NCI-H510A (cell line): ENCODE data around the gene PLXNB1.

ENCODE experiments used
- DNase-seq: peaks from one replicate; lab custom pipeline; 2025; lab: John Stamatoyannopoulos, UW

The PLXNB1 gene

GRCh38 chr3:48434591-48435222 is 4.8 kb upstream of the PLXNB1 start:
- no peak for DNase-seq

DNA sequence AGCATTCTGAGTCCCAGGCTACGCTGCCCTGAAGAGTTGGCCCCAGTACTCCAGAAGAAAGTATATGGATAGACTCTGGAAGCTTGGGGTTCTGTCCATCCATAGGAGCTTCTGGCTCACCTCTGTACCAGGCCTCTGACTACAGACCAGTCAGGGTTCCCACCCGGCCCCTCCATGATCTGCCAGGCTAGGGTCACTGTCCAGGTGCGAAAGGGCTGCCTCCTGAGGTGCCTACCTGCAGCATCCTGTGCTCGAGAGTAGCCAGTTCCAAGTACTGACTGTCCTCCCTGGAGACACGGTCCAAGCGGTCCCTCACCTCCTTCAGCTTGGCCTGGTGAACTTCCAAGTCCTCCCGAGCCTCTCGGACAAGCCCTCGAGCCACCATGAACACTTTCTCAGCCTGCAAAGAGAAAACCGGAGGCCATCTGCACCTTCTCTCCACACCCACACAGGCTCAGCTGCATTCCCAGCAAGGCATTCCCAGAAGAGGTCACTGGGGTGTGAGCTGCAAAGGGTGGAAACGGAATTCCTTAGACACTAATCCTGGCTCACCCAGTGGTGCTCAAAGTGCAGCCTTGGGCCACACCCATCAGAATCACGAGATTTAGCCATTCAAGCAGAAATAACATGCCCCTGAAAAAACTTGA is 3.7 kb upstream of the PLXNB1 start:
- DNase-seq, result no peak

GRCh38 chr3:48432411-48433371 is 2.8 kb upstream of the PLXNB1 start:
- no peak for DNase-seq

DNA sequence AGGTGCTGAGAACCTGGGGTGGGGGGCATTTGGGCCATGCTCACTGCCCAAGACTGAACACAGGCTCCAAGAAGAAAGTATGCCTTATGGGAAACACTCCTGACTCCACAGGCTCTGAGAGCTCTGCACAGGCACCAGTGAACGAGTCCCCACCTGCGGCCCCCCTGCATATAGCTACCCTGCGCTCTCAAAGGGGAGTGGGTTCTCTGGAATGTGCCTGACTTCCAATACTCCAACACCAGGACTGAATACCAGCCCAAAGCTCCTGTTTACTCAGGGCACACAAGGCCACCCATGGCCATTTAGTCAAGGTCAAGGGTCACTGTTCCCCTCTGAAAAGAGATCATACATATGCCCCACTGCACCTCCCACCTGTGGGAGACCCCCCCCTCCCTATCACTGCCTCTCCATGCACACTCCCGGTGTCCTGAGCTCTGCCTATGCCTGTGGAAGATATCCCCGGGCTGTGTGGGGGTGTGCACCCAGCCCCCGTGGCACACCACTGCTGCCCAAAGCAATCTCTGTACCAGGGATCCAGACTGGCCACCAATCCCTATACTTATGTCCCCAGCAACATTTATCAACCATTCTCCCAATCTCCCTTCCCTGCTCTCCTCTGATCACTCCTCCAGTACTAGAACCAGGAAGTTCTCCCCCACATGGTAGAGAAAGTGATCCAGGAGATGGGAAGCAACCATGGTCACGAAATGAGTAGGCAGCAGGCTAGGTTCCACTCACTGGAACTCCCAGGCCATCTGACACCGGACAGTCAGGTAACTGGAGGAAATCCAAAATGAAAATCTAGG is 1.5 kb upstream of the PLXNB1 start:
- no peak for DNase-seq

DNA sequence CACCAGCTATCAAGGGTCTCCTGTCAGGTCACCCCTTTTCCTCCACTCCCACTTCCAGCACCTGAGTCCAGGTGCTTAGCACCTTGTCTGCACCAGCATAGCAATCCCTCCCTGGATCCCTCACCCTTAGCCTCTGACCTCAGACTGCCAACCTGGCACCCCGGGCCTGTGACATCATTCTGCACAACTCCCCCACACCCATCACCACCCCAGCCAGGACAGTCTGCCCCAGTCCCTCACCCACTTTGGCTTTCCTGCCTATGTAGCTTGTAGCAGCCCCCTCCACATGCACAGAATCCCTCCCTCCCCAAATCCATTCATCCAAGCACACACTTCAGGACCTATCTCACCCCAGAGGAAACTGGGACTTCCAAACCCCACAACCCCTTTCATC is 819 bp upstream of the PLXNB1 start:
- no peak for DNase-seq

DNA sequence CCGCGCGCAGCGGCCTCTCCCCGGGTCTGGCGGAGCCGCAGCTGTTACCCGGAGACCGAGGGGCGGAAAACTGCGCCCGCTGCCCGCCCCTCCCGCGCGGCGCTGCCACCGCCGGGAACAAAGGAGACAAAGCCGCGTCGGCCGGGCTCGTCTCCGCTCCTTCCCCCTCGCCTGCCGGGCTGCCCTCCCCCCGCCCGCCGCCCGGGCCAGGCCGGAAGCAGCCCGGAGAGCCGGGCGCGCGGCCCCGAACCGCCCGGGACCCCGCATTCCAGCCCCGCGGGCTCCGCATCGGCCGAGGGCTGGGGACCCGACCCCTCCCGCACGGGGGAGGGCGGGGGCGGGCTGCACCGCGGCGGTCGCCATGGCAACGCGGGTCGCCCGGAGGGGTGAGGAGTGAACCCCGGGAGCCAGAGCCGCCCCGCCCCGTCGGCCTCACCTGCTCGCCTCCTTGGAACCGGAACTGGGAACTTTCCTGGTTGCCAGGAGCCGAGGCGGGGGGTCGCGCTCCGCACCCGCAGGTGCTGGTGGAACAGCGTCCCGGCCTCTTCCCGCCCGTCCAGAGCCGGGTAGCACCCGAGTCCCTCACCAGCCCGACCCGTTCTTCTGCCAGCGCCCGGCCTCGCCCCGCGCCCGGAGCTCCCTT is 448 bp downstream of the PLXNB1 start:
- DNase-seq, result peak; percentile 60

DNA sequence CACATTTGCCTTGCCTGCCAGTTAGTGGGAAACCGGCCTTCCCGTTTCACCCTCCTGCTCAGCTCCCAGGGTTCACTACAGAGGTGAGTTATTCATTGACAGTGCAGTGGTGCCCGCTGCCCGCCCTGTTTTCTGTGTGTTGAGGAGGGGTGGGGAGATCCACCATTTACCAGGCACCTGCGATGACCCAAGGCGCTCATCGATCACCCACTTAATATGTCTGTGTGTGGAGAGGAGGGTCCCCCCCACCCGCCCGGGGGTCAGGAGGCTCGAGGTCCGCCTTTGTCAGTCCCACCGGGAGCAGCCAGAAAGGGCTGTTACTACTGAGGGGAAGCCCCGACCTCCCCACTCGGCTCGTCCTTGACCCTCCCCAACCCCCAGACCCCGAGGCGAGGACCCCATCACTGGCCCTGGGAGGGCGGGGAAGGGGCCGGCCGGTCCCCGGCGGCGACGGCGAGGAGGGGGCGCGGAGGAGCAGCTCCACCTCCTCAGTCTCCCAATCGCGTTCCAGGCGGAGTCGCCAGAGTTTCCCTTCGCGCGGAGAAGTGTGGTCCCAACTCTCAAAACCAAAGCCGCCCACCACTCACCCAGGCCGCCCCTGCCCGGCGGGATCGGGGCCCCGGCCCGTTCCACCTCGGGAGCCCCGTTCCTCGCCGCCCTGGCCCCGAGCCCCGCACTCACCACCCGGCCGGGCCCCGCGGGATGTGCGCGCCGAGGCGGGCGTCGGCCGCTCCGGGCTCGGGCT is 1.1 kb downstream of the PLXNB1 start:
- DNase-seq, result no peak

DNA sequence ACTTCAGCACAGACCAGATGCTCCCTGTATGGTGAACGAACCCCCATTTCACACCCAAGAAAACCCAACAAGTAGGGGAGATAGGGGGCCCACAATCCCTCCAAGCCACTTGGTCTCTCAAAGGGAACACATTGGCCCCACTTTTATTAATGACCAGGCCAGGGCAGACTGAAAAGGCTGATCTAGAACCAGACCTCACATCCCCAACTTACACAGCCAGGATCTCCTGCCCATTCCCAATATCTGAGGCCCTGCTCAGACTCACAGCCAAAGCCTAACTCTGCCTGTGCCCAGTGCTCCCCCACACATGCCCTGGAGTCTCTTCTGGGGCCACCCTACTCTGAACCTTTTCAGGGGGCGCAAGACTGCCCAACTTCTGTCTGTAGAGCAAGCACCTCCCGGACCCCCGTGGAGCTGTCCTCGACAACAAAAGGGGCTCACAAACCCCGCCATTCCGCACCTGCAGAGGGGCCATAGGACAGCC is 1.8 kb downstream of the PLXNB1 start:
- no peak for DNase-seq

- DNase-seq, result no peak
These were observed 2.3 kb downstream of the PLXNB1 start for GRCh38 chr3:48427630-48427962.

- DNase-seq, result no peak
These were observed 2.8 kb downstream of the PLXNB1 start for GRCh38 chr3:48426944-48427629.

DNA sequence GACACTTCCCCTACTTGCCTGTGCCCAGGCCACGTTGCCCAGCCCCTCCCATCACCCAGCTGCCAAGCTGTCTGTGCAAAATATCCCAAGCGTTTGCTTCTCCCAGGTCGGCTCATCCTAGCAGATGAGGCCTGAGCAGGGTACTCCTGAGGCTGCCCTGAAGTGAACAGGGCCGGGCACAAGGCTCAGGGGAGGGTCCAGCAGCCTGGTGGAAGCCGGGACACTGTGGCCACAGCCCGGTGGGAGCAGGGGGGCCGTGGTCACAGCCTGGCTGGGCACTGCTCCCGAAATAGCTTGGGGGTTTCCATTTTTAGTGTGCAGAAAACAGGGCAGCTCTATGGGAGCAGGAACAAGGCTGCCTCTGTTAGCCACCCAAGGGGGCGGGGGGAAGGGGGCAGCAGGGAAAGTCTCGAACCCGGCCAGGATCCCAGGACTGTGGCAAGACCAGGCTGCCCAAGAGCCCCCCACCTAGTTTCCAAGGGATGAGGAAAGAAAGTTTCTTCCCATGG is 3.4 kb downstream of the PLXNB1 start:
- no peak for DNase-seq

DNA sequence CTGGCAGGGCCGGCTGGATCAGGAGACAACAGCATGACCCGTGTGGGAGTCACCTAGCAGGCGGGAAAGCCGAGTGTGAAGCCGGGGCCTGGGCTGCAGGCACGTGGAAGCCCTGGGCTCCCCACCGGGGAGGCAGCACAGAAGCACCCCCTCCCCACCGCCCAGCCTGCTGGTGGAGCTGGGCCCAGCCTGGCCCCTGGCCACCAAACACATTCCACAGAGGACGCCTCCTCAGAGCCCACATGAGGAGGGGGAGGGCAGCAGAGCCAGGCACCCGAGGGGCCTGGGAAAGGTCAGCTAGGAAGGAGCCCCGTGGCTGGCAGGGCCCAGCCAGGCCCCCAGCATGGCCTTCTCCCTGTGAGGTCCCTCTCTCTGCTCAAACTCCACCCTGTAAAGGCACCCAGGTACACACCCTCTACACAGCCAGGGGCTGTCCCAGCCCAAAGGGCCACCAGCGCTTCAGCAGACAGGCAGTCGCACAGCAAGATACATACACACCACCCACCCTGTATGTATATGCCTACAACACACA is 4.5 kb downstream of the PLXNB1 start:
- no peak for DNase-seq

GRCh38 chr3:48423883-48424695 is 5.8 kb downstream of the PLXNB1 start:
- DNase-seq, result no peak

DNA sequence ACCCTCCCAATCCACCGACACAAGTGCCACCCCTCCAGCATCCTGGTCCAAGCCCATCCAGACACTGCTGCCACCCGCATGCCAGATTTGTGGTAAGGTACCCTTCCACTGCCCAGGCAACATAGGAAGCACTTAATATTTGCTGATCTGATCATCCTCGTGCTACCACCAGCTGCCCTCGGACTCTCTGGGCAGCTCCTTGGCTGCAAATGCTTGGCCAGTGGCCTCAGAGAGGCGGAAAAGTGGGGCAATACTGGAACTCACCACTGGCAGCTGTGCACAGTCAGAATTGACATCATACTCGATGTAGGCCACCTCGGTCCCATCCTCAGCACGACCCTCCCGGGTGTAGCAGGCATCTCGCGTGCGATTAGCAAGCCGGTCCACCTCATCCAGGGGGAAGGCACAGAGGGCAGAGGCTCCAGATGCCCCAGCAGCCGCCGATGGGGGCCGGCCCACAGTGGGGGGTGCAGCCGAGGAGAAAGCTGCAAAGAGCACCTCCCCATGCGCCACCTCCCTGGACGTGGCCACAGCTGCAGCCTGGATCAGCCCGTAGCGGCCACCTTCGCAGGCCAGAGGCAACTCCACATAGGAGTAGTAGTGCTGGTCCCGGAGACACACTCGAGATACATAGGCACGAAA is 6.5 kb downstream of the PLXNB1 start:
- DNase-seq, result no peak

- no peak for DNase-seq
These were observed 7.2 kb downstream of the PLXNB1 start for GRCh38 chr3:48422681-48423080.

GRCh38 chr3:48422272-48422671 is 7.6 kb downstream of the PLXNB1 start:
- no peak for DNase-seq

- DNase-seq, result no peak
These were observed 9.3 kb downstream of the PLXNB1 start for GRCh38 chr3:48420561-48420960.

GRCh38 chr3:48419597-48419996 is 10.3 kb downstream of the PLXNB1 start:
- DNase-seq, result no peak
